GM23248 (cell line): ENCODE data around the gene PHPT1. TPM values are rescaled to one million over a fixed set of nuclear protein-coding genes. Genes with fewer than 3 reads are reported as not detected.

Experiments
- DNase-seq: peaks from one replicate; pipeline ENCODE4 v3.0.0-alpha.2; 2015
- H2AFZ ChIP-seq: fragments of 200-600 bp; sonication (generic); 2 replicates; pipeline ENCODE4 v1.6.1; 2016; ENCODE audit warnings: antibody characterized with exemption
- H3F3A ChIP-seq: fragments of 200-600 bp; sonication (generic); 2 replicates; pipeline ENCODE4 v1.6.1; 2016; ENCODE audit warnings: mild to moderate bottlenecking, antibody characterized with exemption, mixed run types; ENCODE audit not compliant: insufficient read depth
- H3K27ac ChIP-seq: fragments of 200-600 bp; sonication (generic); 2 replicates; pipeline ENCODE4 v1.5.1; 2016; ENCODE audit warnings: mild to moderate bottlenecking
- H3K27me3 ChIP-seq: fragments of 200-600 bp; sonication (generic); replicated peaks from 2 replicates; pipeline ENCODE4 v1.6.1; 2016; ENCODE audit warnings: mild to moderate bottlenecking; ENCODE audit not compliant: insufficient read depth
- H3K36me3 ChIP-seq: fragments of 200-600 bp; sonication (generic); 2 replicates; pipeline ENCODE4 v1.6.1; 2016; ENCODE audit warnings: low read depth, mild to moderate bottlenecking
- H3K4me1 ChIP-seq: fragments of 200-600 bp; sonication (generic); 2 replicates; pipeline ENCODE4 v1.6.1; 2016; ENCODE audit warnings: mild to moderate bottlenecking; ENCODE audit not compliant: insufficient read depth
- H3K4me2 ChIP-seq: fragments of 200-600 bp; sonication (generic); one replicate; pipeline ENCODE4 v1.6.1; 2016; ENCODE audit warnings: mild to moderate bottlenecking; ENCODE audit not compliant: unreplicated experiment
- H3K4me3 ChIP-seq: fragments of 200-600 bp; sonication (generic); 2 replicates; pipeline ENCODE4 v1.5.1; 2016; ENCODE audit warnings: mild to moderate bottlenecking
- H3K79me2 ChIP-seq: fragments of 200-600 bp; sonication (generic); 2 replicates; pipeline ENCODE4 v1.6.1; 2016; ENCODE audit warnings: mild to moderate bottlenecking; ENCODE audit not compliant: insufficient read depth
- H3K9ac ChIP-seq: fragments of 200-600 bp; sonication (generic); 2 replicates; pipeline ENCODE4 v1.6.1; 2016; ENCODE audit warnings: mild to moderate bottlenecking
- H3K9me2 ChIP-seq: fragments of 200-600 bp; sonication (generic); 2 replicates; pipeline ENCODE4 v1.6.1; 2016; ENCODE audit warnings: mixed run types, mild to moderate bottlenecking, moderate library complexity; ENCODE audit not compliant: insufficient read depth
- H3K9me3 ChIP-seq: fragments of 200-600 bp; sonication (generic); one replicate; pipeline ENCODE4 v1.6.1; 2017; ENCODE audit warnings: low read depth
- H4K20me1 ChIP-seq: fragments of 200-600 bp; sonication (generic); 2 replicates; pipeline ENCODE4 v1.6.0; 2016; ENCODE audit not compliant: insufficient read depth
- EZH2 ChIP-seq: fragments of 200-600 bp; sonication (generic); IDR thresholded peaks from 2 replicates; pipeline ENCODE4 v1.6.1; 2018; ENCODE audit warnings: antibody characterized with exemption, mild to moderate bottlenecking; ENCODE audit not compliant: insufficient read depth, poor library complexity, severe bottlenecking
- EZH2phosphoT487 ChIP-seq: fragments of 200-600 bp; sonication (generic); IDR thresholded peaks from 2 replicates; pipeline ENCODE4 v1.6.1; 2018; ENCODE audit warnings: antibody characterized with exemption, moderate library complexity, mild to moderate bottlenecking, low read depth; ENCODE audit not compliant: insufficient read depth
- WGBS, 2 experiments: methylation state at CpG; one replicate each; pipeline ENCODE4 v1.1.6; 2015 to 2017; ENCODE audit warnings: low lambda C conversion rate in 2 of 2, low coverage in 1 of 2; ENCODE audit errors: missing lambda C conversion rate in 2 of 2; 5-methylcytosine and 5-hydroxymethylcytosine counted together
- in situ Hi-C: fragments of 300-500 bp; cut with MboI; formaldehyde crosslinking; loops from 2 replicates; pipeline ENCODE4 v1.15.0; 2020
- polyA plus RNA-seq: library from polyadenylated mRNA; unstranded; fragments of >200 nt; fragmentation: Nextera tagmentation; extraction: Ambion mirVana; gene quantifications from 2 replicates; pipeline ENCODE4 v1.2.1, GENCODE V29; 2016
- total RNA-seq: library from RNA; depleted of rRNA; stranded (reverse); fragments of >200 nt; shearing (Covaris generic); gene quantifications from 2 replicates; pipeline ENCODE4 v1.2.3, GENCODE V29; 2014

Gene PHPT1
- total and polyA plus RNA-seq, 2 experiments from 2014 or later = 84.6 to 302 TPM

DNA sequence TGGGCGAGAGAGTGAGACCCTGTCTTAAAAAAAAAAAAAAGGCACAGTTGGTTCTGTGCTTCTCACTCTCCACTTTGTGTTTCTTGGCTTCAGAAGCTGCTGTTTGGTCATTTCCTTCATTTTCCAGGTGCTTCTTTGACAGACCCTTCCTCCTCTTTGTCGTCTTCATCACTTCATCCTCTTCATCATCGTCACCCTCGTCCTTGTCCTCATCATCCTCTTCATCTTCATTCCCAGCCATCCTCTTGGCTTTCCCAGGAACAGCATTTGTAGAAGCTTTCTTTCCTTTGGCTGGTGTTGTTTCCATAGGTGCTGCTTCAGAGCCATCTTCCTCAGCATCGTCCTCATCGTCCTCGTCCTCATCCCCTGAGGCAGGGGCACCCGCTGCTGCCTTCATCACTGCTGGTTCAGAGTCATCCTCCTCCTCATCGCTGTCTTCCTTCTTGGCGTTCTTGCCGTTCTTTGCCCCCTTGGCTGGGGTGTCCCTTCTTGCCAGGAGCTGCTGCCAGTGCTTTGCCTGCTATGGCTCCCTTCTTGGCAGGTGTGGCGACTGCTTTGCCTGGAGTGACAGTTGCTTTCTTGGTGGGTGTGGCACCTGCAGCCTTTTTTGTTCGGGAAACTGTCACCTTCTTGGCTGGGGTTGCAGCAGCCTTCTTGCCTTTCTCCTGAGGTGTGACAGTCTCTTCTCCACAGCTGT is 34.3 kb upstream of the PHPT1 start:
- 0 out of 2 replicates have a peak, but pooled peaks cover under 1% of the 10 kb centered on the region for H3F3A ChIP-seq
- peaks cover 94% of the 10 kb centered on the region for H3K79me2 ChIP-seq
- WGBS, 2 experiments = 93 to 97% methylated on average over 13 of the region's 13 CpGs
- peaks cover 2% of the 10 kb centered on the region; the same call in 1 of the 2 replicates for H3K4me1 ChIP-seq
- no peaks in the 10 kb centered on the region for H3K9me2 ChIP-seq
- 0 out of 2 replicates have a peak, but pooled peaks cover 7% of the 10 kb centered on the region for H3K36me3 ChIP-seq
- H3K4me2 ChIP-seq = no peak overlapping the region
- no peak overlapping the region for H3K9ac ChIP-seq
- no peaks in the 10 kb centered on the region for H3K27me3 ChIP-seq
- H3K4me3 ChIP-seq = no peak overlapping the region
- TF ChIP-seq EZH2phosphoT487 (no peak), EZH2 (no peak)
- H3K9me3 ChIP-seq = no peaks in the 10 kb centered on the region
- DNase-seq = no peak
- no peak overlapping the region for H2AFZ ChIP-seq
- H3K27ac ChIP-seq = no peak overlapping the region
- in situ Hi-C loops = no loop called here
- no peaks in the 10 kb centered on the region for H4K20me1 ChIP-seq

DNA sequence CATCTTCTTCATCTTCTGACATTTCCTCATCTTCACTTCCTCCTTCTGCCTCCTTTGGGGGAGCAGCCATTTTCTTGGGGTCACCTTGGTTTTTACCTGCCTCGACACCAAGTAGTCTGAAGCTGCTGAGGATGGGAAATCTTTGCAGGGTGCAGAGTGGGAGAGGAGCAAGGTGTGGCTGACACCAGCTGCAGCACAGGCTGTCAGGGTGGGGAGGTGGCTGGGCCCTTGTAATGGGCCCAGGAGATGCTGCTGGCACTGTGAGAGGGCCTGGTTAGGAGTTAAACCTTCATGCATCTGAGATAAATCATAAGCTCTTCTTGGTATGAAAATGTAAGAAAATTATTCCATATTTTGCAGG is 33.8 kb upstream of the PHPT1 start:
- no peaks in the 10 kb centered on the region for H3K4me1 ChIP-seq
- no peak overlapping the region for H3K27ac ChIP-seq
- no peak overlapping the region for H3K4me3 ChIP-seq
- H2AFZ ChIP-seq = no peak overlapping the region
- H3K79me2 ChIP-seq = peaks cover 92% of the 10 kb centered on the region
- TF ChIP-seq EZH2 (no peak), EZH2phosphoT487 (no peak)
- H3F3A ChIP-seq = no peaks in the 10 kb centered on the region
- in situ Hi-C loops = no loop called here
- H3K9ac ChIP-seq = no peak overlapping the region
- H3K36me3 ChIP-seq = 0 out of 2 replicates have a peak, but pooled peaks cover 6% of the 10 kb centered on the region
- no peaks in the 10 kb centered on the region for H4K20me1 ChIP-seq
- no peaks in the 10 kb centered on the region for H3K9me2 ChIP-seq
- 40 to 43% methylated on average over 1 of the region's 1 CpG for WGBS, 2 experiments
- no peaks in the 10 kb centered on the region for H3K27me3 ChIP-seq
- H3K4me2 ChIP-seq = no peak overlapping the region
- H3K9me3 ChIP-seq = no peaks in the 10 kb centered on the region
- no peak for DNase-seq

DNA sequence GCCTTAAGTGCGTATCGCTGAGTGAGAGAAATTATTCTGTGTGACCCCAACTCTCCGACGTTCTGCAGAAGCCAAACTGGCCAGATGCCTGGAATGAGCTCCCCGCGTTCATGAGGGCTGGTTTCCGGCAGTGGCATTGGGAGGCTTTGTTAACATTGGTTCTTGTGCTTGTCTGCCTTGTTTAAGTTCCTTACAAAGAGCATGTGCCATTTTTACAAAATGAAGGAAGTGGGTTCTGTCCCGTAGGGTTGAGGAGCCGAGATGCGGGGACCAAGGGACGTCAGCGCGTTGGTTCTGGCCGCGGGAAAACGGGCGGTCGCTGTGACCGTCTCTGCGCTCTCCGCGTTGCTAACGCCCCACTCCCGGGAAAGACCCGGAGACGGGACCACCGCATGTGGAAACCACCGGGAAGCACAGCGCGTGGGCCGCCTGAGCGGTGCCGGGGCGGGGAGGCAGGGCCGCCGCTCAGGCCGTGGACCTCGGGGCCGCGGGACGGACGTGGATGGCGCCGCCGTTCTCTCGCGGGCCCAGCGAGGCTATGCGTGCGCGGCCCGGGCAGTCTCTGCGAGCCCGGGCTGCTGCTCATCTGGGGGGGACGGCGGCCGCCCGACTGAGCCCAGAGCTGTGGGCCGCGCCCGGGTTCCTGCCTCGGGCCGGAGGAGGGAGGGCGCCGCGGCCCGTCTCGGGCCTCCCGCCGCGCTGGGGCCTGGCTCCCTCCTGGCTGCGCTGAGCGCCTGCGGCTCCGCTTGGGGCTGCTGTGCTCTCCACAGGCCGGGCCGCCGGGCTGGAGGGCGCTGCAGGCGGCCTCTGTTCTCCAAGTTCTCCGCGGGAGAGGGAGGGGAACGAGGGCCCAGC is 28.0 kb upstream of the PHPT1 start:
- Histone ChIP-seq H3K9me2 (no peaks in the 10 kb centered on the region), H3K4me2 (no peak overlapping the region), H3K9ac (no peak overlapping the region), H3K79me2 (peaks cover 42% of the 10 kb centered on the region), H4K20me1 (no peaks in the 10 kb centered on the region), H3K4me1 (no peaks in the 10 kb centered on the region), H3K36me3 (no peaks in the 10 kb centered on the region), H2AFZ (no peak overlapping the region), H3K9me3 (no peaks in the 10 kb centered on the region), H3K4me3 (no peak overlapping the region), H3F3A (no peaks in the 10 kb centered on the region), H3K27ac (no peak overlapping the region), H3K27me3 (no peaks in the 10 kb centered on the region)
- peak; percentile 18 for DNase-seq
- WGBS, 2 experiments = 50 to 55% methylated on average over 49 to 71 of the region's 83 CpGs
- in situ Hi-C loops = no loop called here
- TF ChIP-seq EZH2 = no peak
- TF ChIP-seq EZH2phosphoT487 = no peak

DNA sequence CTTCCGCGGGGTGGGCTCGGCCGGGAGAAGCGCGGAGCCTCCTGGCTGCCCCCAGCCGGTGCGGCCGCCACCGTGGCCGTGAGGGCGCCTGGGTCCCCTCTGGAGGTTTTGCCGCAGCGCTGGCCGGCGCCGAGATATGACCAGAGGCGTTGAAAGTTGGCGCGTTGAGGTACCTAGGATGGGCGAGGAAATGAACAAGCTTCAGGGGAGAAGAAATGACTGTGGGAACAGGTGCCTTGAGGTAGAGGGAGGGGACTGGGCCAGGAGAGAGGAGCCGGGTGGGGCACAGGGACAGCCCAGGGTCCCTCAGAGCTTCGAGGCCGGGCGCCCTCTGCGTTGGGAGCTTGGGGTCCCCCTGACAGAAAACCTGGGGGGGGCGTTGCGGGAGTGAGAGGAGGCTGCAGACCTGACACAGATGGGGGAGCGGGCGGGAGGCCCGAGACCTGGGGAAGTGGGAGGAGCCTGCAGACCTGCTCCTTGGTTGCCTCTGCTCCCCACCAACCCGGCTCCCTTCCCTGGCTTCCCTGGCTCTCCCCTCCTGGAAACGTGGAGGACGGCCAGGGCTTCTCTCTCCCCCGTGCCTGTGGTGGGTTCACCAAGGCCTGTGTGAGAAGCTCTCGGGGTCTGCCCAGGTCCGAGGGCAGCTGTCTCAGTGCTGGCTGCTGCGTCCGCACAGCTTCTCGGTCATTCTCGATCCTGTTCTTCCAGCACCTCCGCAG is 27.2 kb upstream of the PHPT1 start:
- Histone ChIP-seq H3K9ac (no peak overlapping the region), H3K9me3 (no peaks in the 10 kb centered on the region), H4K20me1 (no peaks in the 10 kb centered on the region), H3K4me1 (no peaks in the 10 kb centered on the region), H3K9me2 (no peaks in the 10 kb centered on the region), H3F3A (no peaks in the 10 kb centered on the region), H3K4me2 (no peak overlapping the region), H3K4me3 (no peak overlapping the region), H3K36me3 (no peaks in the 10 kb centered on the region), H3K27me3 (no peaks in the 10 kb centered on the region), H3K27ac (no peak overlapping the region), H3K79me2 (peaks cover 34% of the 10 kb centered on the region), H2AFZ (no peak overlapping the region)
- no peak for DNase-seq
- WGBS, 2 experiments = 88 to 94% methylated on average over 26 to 41 of the region's 42 CpGs
- in situ Hi-C loops = no loop called here
- TF ChIP-seq EZH2 = no peak
- no peak for TF ChIP-seq EZH2phosphoT487
